ENCODE measurements around the gene KDM4B. TPM values are rescaled to one million over a fixed set of nuclear protein-coding genes. Genes with fewer than 3 reads are reported as not detected.

The KDM4B gene
- total and polyA plus RNA-seq, 2 of the 8 experiments (the other 6 are each of a cell fraction or from before 2014, with no cell fraction given): 12.0 to 31.9 TPM

- TF ChIP-seq ASH2L (IDR thresholded peaks at IDR 0.05; ENCODE audit: low read length): no peak
- TF ChIP-seq SRF (IDR thresholded peaks at IDR 0.05; ENCODE audit: low read depth, low read length): no peak
- TF ChIP-seq SUZ12 (IDR thresholded peaks at IDR 0.05; ENCODE audit: low read length): no peak
These were observed 153.1 kb downstream of the KDM4B start (continued) for GRCh38 chr19:5122121-5122400.
